HG02973 (cell line): Measurements from ENCODE around the gene RET.
A peak's percentile ranks its signal among the peaks of the same experiment; 100 is the strongest.

Source experiments
- ATAC-seq: cut with Tn5 transposase; IDR thresholded peaks from one replicate; pipeline ENCODE4 v1.9.1; 2021; ENCODE audit warnings: moderate library complexity; ENCODE audit not compliant: unreplicated experiment

RET gene

DNA sequence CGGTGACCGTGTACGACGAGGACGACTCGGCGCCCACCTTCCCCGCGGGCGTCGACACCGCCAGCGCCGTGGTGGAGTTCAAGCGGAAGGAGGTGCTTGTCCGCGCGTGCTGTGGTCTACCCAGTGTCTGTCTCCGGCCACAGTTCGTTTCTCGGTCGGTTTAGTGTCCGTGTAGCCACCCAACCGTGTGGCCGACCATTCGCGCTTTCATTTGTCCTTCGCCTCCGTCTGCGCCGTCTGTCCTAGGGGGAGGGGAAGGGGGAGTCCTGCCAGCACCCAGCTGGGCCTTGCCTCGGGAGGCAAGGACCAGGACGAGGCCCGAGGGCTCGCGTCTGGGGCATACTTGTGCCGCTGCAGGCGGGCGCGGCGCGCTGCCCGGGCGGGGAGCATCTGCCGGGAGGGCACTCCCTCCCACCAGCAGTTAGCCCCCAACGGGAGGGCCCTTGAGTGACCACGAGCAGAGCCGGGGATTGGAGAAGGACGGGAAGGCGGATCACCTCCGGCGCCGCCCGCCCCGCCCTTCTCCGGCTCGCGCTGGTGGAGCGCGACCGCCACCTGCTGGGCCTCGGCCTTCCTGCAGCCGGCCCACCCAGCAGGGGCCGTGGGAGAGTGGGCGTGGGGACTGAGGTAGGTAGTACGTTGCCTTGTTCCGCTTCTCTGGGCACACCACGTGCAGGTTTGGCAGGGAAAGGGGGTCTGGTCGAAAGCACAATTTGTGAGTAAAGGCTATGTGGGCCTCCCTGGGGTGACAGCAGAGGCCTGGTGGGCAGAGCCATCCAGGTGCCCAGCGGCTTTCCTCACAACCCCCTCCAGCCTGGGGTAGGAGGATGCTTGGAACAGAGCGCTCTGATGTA lies 28.5 kb downstream of the RET start:
- peak; percentile 79 for ATAC-seq

- ATAC-seq = no peak
Measured at GRCh38 chr10:43105956-43106229, 29.0 kb downstream of the RET start.

DNA sequence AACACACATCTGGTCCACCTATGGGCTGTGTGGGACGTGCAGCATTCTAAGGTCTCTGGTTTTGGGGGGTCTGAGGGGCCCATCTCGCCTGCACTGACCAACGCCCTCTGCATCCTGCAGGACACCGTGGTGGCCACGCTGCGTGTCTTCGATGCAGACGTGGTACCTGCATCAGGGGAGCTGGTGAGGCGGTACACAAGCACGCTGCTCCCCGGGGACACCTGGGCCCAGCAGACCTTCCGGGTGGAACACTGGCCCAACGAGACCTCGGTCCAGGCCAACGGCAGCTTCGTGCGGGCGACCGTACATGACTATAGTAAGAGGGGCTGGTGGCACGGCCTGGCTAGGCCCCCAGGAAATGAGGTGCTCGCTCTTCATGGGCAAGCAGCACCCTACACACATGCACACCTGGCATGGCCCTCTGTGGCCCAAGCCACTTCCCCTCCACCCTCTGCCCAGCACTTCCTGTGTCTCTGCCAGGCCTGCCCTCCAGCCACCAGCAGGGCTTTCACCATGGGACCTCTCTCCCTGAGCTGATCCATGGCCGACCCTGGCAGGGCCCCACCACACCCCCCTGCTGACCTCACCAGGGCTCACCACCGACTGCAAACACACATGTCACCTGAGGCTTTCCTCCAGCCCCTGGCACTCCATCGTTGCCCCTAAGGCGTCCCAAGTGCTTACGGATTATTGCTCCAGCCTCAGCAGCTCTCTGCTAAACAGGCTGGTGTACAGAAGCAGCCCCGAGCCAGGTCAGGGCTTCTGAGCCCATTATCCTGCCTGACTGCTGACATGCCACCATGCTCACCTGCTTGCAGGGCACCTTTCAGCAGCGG lies 29.6 kb downstream of the RET start:
- ATAC-seq = no peak

DNA sequence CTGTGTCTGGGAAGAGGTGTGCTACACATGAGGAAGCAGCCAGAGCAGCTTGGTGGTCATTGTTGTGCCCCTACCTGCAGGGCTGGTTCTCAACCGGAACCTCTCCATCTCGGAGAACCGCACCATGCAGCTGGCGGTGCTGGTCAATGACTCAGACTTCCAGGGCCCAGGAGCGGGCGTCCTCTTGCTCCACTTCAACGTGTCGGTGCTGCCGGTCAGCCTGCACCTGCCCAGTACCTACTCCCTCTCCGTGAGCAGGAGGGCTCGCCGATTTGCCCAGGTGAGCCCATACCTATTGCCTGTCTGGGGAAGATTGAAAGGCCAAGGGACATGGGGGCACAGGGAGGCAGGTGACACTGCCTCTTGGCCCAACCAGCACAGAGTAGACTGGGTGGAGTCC lies 32.1 kb downstream of the RET start:
- no peak for ATAC-seq

DNA sequence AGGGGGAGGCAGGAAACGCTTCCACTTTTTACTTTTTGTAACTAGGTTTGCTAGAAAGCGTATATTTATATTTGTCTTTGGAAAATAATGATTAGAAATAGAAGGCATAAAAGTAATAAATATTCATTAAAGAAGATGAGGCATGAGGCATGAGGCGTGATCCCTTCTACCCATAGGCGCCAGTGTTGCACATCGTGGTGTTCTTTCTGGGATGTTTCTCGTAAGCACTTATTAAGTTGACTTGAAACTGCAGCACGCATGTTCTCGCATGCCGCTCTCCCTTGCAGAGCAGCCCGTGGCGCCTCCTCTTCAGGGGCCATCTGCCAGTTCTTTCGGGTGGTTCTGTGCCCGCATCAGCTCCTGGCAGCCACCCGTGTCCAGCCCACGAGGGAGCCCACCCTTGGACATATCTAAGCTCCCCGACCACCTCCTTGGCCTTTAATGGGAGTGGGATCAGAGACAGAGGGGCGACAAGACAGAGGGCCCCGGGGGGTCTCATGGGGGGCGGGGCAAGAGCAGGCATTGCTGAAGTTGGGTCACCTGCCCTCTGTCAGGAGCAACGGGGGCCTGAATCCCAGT lies 32.9 kb downstream of the RET start:
- ATAC-seq = no peak

GRCh38 chr10:43110338-43111071 lies 33.6 kb downstream of the RET start:
- ATAC-seq = peak; percentile 50

DNA sequence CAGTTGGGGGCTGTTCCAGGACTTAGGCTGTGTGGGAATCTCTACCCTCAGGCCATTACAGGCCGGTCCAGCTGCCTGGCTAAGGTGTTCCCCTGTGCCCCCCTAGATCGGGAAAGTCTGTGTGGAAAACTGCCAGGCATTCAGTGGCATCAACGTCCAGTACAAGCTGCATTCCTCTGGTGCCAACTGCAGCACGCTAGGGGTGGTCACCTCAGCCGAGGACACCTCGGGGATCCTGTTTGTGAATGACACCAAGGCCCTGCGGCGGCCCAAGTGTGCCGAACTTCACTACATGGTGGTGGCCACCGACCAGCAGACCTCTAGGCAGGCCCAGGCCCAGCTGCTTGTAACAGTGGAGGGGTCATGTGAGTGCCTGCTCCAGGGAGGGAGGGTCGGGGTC lies 34.2 kb downstream of the RET start:
- no peak for ATAC-seq

DNA sequence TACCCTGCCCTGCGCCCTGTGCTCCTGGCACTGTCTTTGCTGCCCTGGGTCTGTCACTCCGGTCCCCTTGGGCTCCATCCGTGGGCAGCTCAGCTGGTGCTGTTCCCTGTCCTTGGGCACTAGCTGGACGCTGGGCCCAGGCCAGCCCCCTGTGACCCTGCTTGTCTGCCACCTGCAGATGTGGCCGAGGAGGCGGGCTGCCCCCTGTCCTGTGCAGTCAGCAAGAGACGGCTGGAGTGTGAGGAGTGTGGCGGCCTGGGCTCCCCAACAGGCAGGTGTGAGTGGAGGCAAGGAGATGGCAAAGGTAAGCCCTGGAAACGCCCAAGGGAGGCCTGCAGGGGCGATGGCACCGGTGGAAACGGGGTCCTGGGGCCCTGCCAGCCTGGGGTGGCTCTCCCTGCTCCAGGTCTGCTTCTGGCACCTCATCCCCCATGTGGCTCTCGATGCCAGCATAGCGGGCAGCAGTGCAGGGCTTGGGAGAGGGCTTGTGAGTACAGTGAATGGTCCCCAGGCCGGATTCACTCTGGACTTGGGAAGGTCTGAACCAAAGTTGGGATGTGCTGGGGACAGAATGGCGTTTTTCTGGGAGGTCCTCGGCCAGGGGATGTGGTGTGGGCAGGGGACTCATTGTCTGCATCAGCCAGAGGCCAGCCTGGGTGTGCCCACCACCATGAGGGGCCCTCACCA lies 35.2 kb downstream of the RET start:
- no peak for ATAC-seq

- ATAC-seq = no peak
Measured at GRCh38 chr10:43112608-43112961, 35.7 kb downstream of the RET start.

DNA sequence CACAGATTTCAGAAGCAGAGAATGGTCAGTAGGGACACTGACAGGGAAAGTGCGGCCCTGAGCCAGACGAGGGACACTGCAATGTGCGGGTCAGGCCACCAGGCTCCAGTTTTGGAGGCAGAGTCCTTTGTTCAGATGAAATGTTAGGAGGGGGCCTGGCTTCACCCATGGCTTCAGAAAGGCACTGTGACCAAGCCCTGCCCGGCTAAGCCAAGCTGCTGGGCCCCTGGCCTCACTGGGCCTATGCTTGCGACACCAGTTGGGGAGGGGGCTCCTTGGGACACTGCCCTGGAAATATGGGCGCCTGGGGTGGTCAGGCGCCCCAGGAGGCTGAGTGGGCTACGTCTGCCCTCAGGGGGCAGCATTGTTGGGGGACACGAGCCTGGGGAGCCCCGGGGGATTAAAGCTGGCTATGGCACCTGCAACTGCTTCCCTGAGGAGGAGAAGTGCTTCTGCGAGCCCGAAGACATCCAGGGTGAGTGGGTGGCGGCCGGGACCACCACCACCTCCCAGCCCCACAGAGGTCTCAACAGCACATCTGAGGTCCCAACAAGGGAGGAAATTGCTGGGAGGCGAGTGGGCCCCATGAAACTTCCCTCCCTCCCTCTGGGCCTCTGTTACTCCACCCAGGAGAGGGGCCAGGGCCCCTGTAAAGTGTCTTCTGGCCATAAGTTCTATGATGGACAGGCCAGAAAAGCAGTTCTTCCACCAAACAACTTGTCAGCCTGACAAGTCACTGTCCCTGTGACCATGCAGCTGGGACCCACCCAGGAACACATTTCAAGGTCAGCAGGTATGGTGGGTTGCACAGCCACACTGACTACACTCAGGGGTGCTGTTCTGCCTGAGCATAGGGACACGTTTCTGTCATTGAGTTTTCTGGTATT lies 36.6 kb downstream of the RET start:
- ATAC-seq = no peak

GRCh38 chr10:43114088-43114742 lies 37.3 kb downstream of the RET start:
- ATAC-seq = no peak

GRCh38 chr10:43114743-43115611 lies 38.1 kb downstream of the RET start:
- ATAC-seq = no peak

- no peak for ATAC-seq
Measured at GRCh38 chr10:43115881-43116595, 39.2 kb downstream of the RET start.

DNA sequence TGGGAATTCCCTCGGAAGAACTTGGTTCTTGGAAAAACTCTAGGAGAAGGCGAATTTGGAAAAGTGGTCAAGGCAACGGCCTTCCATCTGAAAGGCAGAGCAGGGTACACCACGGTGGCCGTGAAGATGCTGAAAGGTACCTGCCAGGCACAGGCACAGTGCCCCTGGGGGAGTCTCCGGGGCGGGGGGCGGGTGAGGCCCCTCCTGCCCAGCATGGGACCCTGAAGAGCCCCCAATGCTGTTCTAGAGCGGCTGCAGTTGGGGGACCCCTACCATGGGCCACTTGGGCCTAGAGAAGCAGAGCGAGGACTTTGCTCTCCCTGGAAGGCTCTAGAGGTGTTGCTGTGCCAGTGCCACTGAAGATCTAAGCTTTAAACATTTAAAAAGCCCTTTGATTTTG lies 39.7 kb downstream of the RET start:
- no peak for ATAC-seq

GRCh38 chr10:43117031-43117776 lies 40.3 kb downstream of the RET start:
- ATAC-seq = no peak

GRCh38 chr10:43117777-43118583 lies 41.1 kb downstream of the RET start:
- no peak for ATAC-seq
